GM18499 (cell line): ENCODE measurements around the gene PRIM1.

Experiments
- ATAC-seq: cut with Tn5 transposase; IDR thresholded peaks from one replicate; pipeline ENCODE4 v1.9.1; 2021; ENCODE audit warnings: moderate number of reproducible peaks; ENCODE audit not compliant: insufficient read depth, unreplicated experiment

Gene PRIM1

DNA sequence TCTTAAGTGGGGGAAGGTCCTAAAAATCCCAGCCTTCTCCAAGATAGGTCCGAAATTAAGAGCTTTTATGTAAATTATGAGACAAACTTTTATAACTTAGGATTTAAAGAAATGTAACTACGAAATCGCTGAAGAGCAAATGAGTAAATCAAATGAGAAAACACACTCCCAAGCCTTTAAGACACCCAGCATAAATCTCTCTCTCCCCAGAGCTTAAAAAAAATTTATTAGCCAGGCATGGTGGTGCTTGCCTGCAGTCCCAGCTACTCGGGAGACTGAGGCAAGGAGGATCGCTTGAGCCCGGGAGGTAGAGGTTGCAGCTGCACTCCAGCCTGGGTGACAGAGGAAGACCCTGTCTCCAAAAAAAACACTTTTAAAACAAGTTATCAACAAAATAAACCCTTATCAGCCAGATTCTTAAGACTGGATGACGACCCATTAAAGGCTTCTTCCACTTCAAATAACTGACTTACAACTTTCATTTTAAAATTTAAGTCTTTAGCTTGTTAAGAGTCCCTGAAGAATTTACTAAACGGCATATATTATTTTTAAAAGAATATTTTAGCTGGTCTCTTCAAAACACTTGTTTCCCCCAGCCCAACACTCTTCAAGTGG, 67.3 kb downstream of the PRIM1 start:
- ATAC-seq = no peak

DNA sequence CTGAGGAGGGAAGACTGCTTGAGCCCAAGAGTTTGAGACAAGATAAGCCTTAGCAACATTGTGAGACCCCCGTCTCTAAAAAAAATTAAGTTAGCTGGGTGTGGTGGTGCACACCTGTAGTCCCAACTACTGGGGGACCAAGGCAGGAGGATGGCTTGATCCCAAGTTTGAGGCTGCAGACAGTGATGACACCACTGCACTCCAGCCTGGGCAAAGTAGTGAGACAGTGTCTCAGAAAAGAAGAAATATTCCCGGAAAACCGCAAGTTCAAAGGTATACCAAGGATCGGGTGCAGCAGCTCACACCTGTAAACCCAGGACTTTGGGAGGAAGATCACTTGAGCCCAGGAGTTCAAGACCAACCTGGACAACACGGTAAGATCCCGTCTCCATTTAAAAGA, 69.8 kb downstream of the PRIM1 start:
- ATAC-seq = no peak
